Neuronal stem cell (in vitro differentiated cells): ENCODE measurements around the gene CHD2.

Source experiments
- DNase-seq: peaks from one replicate; pipeline ENCODE4 v3.0.0-alpha.2; 2013; ENCODE audit warnings: low spot score
- H2AFZ ChIP-seq: one replicate; pipeline ENCODE4 v1.6.1; 2013; ENCODE audit warnings: mild to moderate bottlenecking, low read length, inconsistent platforms
- H2AK5ac ChIP-seq: 2 replicates; pipeline ENCODE4 v1.6.1; 2013; ENCODE audit warnings: low read depth, mild to moderate bottlenecking, inconsistent platforms, low read length, moderate library complexity, mixed read lengths
- H2BK120ac ChIP-seq: 2 replicates; pipeline ENCODE4 v1.6.1; 2013; ENCODE audit warnings: low read depth, mild to moderate bottlenecking, inconsistent platforms, low read length, moderate library complexity, mixed read lengths
- H2BK12ac ChIP-seq: one replicate; pipeline ENCODE4 v1.6.1; 2013; ENCODE audit warnings: low read length, inconsistent platforms
- H2BK15ac ChIP-seq: 2 replicates; pipeline ENCODE4 v1.6.1; 2013; ENCODE audit warnings: mild to moderate bottlenecking, low read length, inconsistent platforms, mixed read lengths
- H2BK5ac ChIP-seq: one replicate; pipeline ENCODE4 v1.6.1; 2013; ENCODE audit warnings: inconsistent platforms, mild to moderate bottlenecking, low read length, moderate library complexity
- H3K14ac ChIP-seq: one replicate; pipeline ENCODE4 v1.6.1; 2013; ENCODE audit warnings: low read length, inconsistent platforms
- H3K18ac ChIP-seq: 2 replicates; pipeline ENCODE4 v1.6.1; 2013; ENCODE audit warnings: low read length, inconsistent platforms
- H3K23ac ChIP-seq: 2 replicates; pipeline ENCODE4 v1.6.1; 2013; ENCODE audit warnings: low read depth, mild to moderate bottlenecking, mixed read lengths, low read length, inconsistent platforms; ENCODE audit not compliant: poor library complexity
- H3K27ac ChIP-seq: replicated peaks from 3 replicates; pipeline ENCODE4 v1.5.1; 2013; ENCODE audit warnings: low read length, inconsistent platforms
- H3K27me3 ChIP-seq, 3 experiments: 2 replicates each; pipeline ENCODE4 v1.6.1; 2013; ENCODE audit warnings: low read length in 3 of 3, mild to moderate bottlenecking in 2 of 3, inconsistent platforms in 1 of 3, low read depth in 1 of 3, mixed read lengths in 1 of 3, moderate library complexity in 1 of 3; ENCODE audit not compliant: control insufficient read depth in 3 of 3, insufficient read depth in 3 of 3
- H3K36me3 ChIP-seq, 2 donors: replicated peaks in 1 of 2; 2 replicates each; pipeline ENCODE4 v1.6.1; 2013; ENCODE audit warnings: low read length in 2 of 2; ENCODE audit not compliant: control insufficient read depth in 2 of 2, insufficient read depth in 2 of 2
- H3K4ac ChIP-seq: 2 replicates; pipeline ENCODE4 v1.6.1; 2013; ENCODE audit warnings: inconsistent platforms, mild to moderate bottlenecking, low read length, moderate library complexity
- H3K4me1 ChIP-seq, 2 donors: 1 replicate in 1 of 2; 2 replicates in 1 of 2; pipeline ENCODE4 v1.6.1; 2013; ENCODE audit warnings: low read length in 2 of 2, low read depth in 1 of 2; ENCODE audit not compliant: control insufficient read depth in 2 of 2, insufficient read depth in 1 of 2
- H3K4me2 ChIP-seq: one replicate; pipeline ENCODE4 v1.6.1; 2013; ENCODE audit warnings: mild to moderate bottlenecking, low read length, inconsistent platforms; ENCODE audit not compliant: insufficient read depth, poor library complexity, severe bottlenecking
- H3K4me3 ChIP-seq, 2 donors: 2 replicates each; pipeline ENCODE4 v1.5.1; 2013; ENCODE audit warnings: low read length in 2 of 2, mild to moderate bottlenecking in 2 of 2, inconsistent platforms in 1 of 2, moderate library complexity in 1 of 2
- H3K79me1 ChIP-seq: one replicate; pipeline ENCODE4 v1.6.1; 2013; ENCODE audit warnings: low read depth, mild to moderate bottlenecking, inconsistent platforms, low read length, moderate library complexity
- H3K9ac ChIP-seq: one replicate; pipeline ENCODE4 v1.6.1; 2013; ENCODE audit warnings: mild to moderate bottlenecking, low read depth, low read length, inconsistent platforms; ENCODE audit not compliant: poor library complexity
- H3K9me3 ChIP-seq, 2 donors: replicated peaks in 1 of 2; 2 replicates each; pipeline versions ENCODE3 to v1.6.1; 2013; ENCODE audit warnings: low read length in 2 of 2, mild to moderate bottlenecking in 2 of 2, inconsistent platforms in 1 of 2, low read depth in 1 of 2, mixed read lengths in 1 of 2, moderate library complexity in 1 of 2; ENCODE audit not compliant: control insufficient read depth in 2 of 2, insufficient read depth in 1 of 2
- H4K8ac ChIP-seq: one replicate; pipeline ENCODE4 v1.6.1; 2013; ENCODE audit warnings: low read depth, mild to moderate bottlenecking, inconsistent platforms, low read length, moderate library complexity
- H4K91ac ChIP-seq: one replicate; pipeline ENCODE4 v1.6.1; 2013; ENCODE audit warnings: low read length, low read depth, mild to moderate bottlenecking, inconsistent platforms; ENCODE audit not compliant: poor library complexity
- WGBS, 2 donors: extraction: QIAGEN DNeasy Blood & Tissue Kit; methylation state at CpG; one replicate each; pipeline ENCODE4 v1.1.7; 2013; ENCODE audit warnings: missing lambda C conversion rate in 2 of 2, mixed read lengths in 1 of 2; ENCODE audit not compliant: insufficient read length in 2 of 2, insufficient replicate concordance in 1 of 2; ENCODE audit errors: extremely low coverage in 2 of 2; 5-methylcytosine and 5-hydroxymethylcytosine counted together

The CHD2 gene

GRCh38 chr15:92989470-92989869 lies 89.3 kb downstream of the CHD2 start:
- no CpG with 5 or more reads among the region's 2 CpGs for WGBS, 2 donors
- Histone ChIP-seq H3K27me3 (no peaks in the 10 kb centered on the region), H3K79me1 (peaks cover 2% of the 10 kb centered on the region), H3K18ac (no peak overlapping the region), H3K9me3 (no peaks in the 10 kb centered on the region), H3K27ac (no peak overlapping the region), H2AK5ac (no peak overlapping the region), H3K4me2 (no peak overlapping the region), H2BK15ac (no peak overlapping the region), H3K4me3 (no peak overlapping the region), H3K36me3 (peaks cover 33 to 99% of the 10 kb centered on the region in 2 donors), H2BK5ac (no peak overlapping the region), H4K91ac (no peak overlapping the region), H3K9ac (no peak overlapping the region), H2BK12ac (no peak overlapping the region), H4K8ac (no peak overlapping the region), H3K14ac (no peak overlapping the region), H2BK120ac (no peak overlapping the region), H3K4me1 (peaks cover 0 to 13% of the 10 kb centered on the region in 2 donors), H3K4ac (no peak overlapping the region), H3K23ac (no peak overlapping the region), H2AFZ (no peak overlapping the region)
- DNase-seq = no peak

GRCh38 chr15:92990031-92990430 lies 89.9 kb downstream of the CHD2 start:
- Histone ChIP-seq H2BK15ac (no peak overlapping the region), H3K4me3 (no peak overlapping the region), H3K27me3 (no peaks in the 10 kb centered on the region), H2BK5ac (no peak overlapping the region), H2BK12ac (no peak overlapping the region), H3K9me3 (no peaks in the 10 kb centered on the region), H3K4me2 (no peak overlapping the region), H3K27ac (no peak overlapping the region), H2BK120ac (no peak overlapping the region), H3K14ac (no peak overlapping the region), H2AK5ac (no peak overlapping the region), H3K36me3 (peaks cover 31 to 99% of the 10 kb centered on the region in 2 donors), H3K9ac (no peak overlapping the region), H3K18ac (no peak overlapping the region), H3K4me1 (peaks cover 0 to 13% of the 10 kb centered on the region in 2 donors), H3K4ac (no peak overlapping the region), H3K23ac (no peak overlapping the region), H4K8ac (no peak overlapping the region), H4K91ac (no peak overlapping the region), H3K79me1 (peaks cover 2% of the 10 kb centered on the region), H2AFZ (no peak overlapping the region)
- no CpG with 5 or more reads among the region's 2 CpGs for WGBS, 2 donors
- DNase-seq = no peak

GRCh38 chr15:92992720-92993119 lies 92.6 kb downstream of the CHD2 start:
- WGBS, 2 donors = no CpG with 5 or more reads among the region's 9 CpGs
- H3K79me1 ChIP-seq = no peaks in the 10 kb centered on the region
- DNase-seq = no peak
- no peak overlapping the region for H3K4me2 ChIP-seq
- peaks cover 25 to 99% of the 10 kb centered on the region in 2 donors for H3K36me3 ChIP-seq
- no peaks in the 10 kb centered on the region for H3K27me3 ChIP-seq
- no peak overlapping the region for H2BK12ac ChIP-seq
- no peak overlapping the region for H2BK15ac ChIP-seq
- no peak overlapping the region for H3K4ac ChIP-seq
- no peak overlapping the region for H2AFZ ChIP-seq
- no peaks in the 10 kb centered on the region for H3K9me3 ChIP-seq
- no peak overlapping the region for H2BK120ac ChIP-seq
- no peak overlapping the region for H3K23ac ChIP-seq
- no peak overlapping the region for H3K4me3 ChIP-seq
- no peak overlapping the region for H2AK5ac ChIP-seq
- no peak overlapping the region for H3K27ac ChIP-seq
- H2BK5ac ChIP-seq = no peak overlapping the region
- no peak overlapping the region for H4K8ac ChIP-seq
- no peak overlapping the region for H3K14ac ChIP-seq
- no peak overlapping the region for H3K9ac ChIP-seq
- no peak overlapping the region for H4K91ac ChIP-seq
- H3K4me1 ChIP-seq = peaks cover 0 to 13% of the 10 kb centered on the region in 2 donors
- no peak overlapping the region for H3K18ac ChIP-seq

- no peak overlapping the region for H3K9ac ChIP-seq
- no peak overlapping the region for H2BK120ac ChIP-seq
- no peak overlapping the region for H3K23ac ChIP-seq
- no peak overlapping the region for H2BK15ac ChIP-seq
- H2BK12ac ChIP-seq = no peak overlapping the region
- H2AK5ac ChIP-seq = no peak overlapping the region
- no peak overlapping the region for H2AFZ ChIP-seq
- no peaks in the 10 kb centered on the region for H3K4me1 ChIP-seq
- no peaks in the 10 kb centered on the region for H3K9me3 ChIP-seq
- peaks cover 41 to 99% of the 10 kb centered on the region in 2 donors for H3K36me3 ChIP-seq
- H3K4ac ChIP-seq = no peak overlapping the region
- H3K27me3 ChIP-seq = no peaks in the 10 kb centered on the region
- H3K4me3 ChIP-seq = no peak overlapping the region
- no peak overlapping the region for H3K14ac ChIP-seq
- H4K91ac ChIP-seq = no peak overlapping the region
- H3K27ac ChIP-seq = no peak overlapping the region
- H2BK5ac ChIP-seq = no peak overlapping the region
- no peak overlapping the region for H3K18ac ChIP-seq
- no CpG with 5 or more reads among the region's 6 CpGs for WGBS, 2 donors
- H3K4me2 ChIP-seq = no peak overlapping the region
- H3K79me1 ChIP-seq = no peaks in the 10 kb centered on the region
- no peak overlapping the region for H4K8ac ChIP-seq
- no peak for DNase-seq
These were observed 97.7 kb downstream of the CHD2 start for GRCh38 chr15:92997821-92998220.
